DOHH2 (cell line): ENCODE measurements around the gene PRSS8.
A peak's percentile ranks its signal among the peaks of the same experiment; 100 is the strongest.
"Not testable (repeated sequence)": the region's sequence is repeated elsewhere in the genome, so short reads cannot be mapped to it uniquely, and the experiment has no call there.

ENCODE experiments used
- H3F3A ChIP-seq: fragments of 200-600 bp; sonication (generic), shearing (Covaris generic); 2 replicates; pipeline ENCODE4 v1.6.0; 2016; ENCODE audit warnings: antibody characterized with exemption, mild to moderate bottlenecking; ENCODE audit not compliant: control insufficient read depth, insufficient read depth
- H3K27ac ChIP-seq: fragments of 200-600 bp; sonication (generic); 2 replicates; pipeline ENCODE4 v1.5.1; 2014; ENCODE audit warnings: low read depth, mild to moderate bottlenecking, low read length, moderate library complexity
- H3K27me3 ChIP-seq: fragments of 200-600 bp; sonication (generic); 2 replicates; pipeline ENCODE4 v1.6.1; 2014; ENCODE audit warnings: mild to moderate bottlenecking, low read length, mixed read lengths; ENCODE audit not compliant: control insufficient read depth
- H3K36me3 ChIP-seq: fragments of 200-600 bp; sonication (generic); 2 replicates; pipeline ENCODE4 v1.6.1; 2014; ENCODE audit warnings: mild to moderate bottlenecking, low read length, moderate library complexity, mixed read lengths; ENCODE audit not compliant: control insufficient read depth
- H3K4me1 ChIP-seq: fragments of 200-600 bp; sonication (generic); 2 replicates; pipeline ENCODE4 v1.6.1; 2014; ENCODE audit warnings: mild to moderate bottlenecking, low read length, mixed read lengths; ENCODE audit not compliant: control insufficient read depth
- H3K4me2 ChIP-seq: fragments of 200-600 bp; sonication (generic); 2 replicates; pipeline ENCODE4 v1.6.0; 2014; ENCODE audit warnings: mild to moderate bottlenecking, low read length, moderate library complexity
- H3K4me3 ChIP-seq: fragments of 200-600 bp; sonication (generic); 2 replicates; pipeline ENCODE4 v1.5.1; 2014; ENCODE audit warnings: mild to moderate bottlenecking, low read length, mixed read lengths
- H3K79me2 ChIP-seq: fragments of 200-600 bp; sonication (generic); 2 replicates; pipeline ENCODE4 v1.6.1; 2014; ENCODE audit warnings: mild to moderate bottlenecking, low read length, mixed read lengths; ENCODE audit not compliant: control insufficient read depth
- H3K9me2 ChIP-seq: fragments of 200-600 bp; sonication (generic); replicated peaks from 2 replicates; pipeline ENCODE4 v1.6.1; 2014; ENCODE audit warnings: mild to moderate bottlenecking, low read length, mixed read lengths; ENCODE audit not compliant: control insufficient read depth
- H3K9me3 ChIP-seq: fragments of 200-600 bp; sonication (generic); 2 replicates; pipeline ENCODE4 v1.6.1; 2014; ENCODE audit warnings: antibody characterized with exemption, low read length, mixed read lengths; ENCODE audit not compliant: control insufficient read depth, insufficient read depth
- H4K20me1 ChIP-seq: fragments of 200-600 bp; sonication (generic); 2 replicates; pipeline ENCODE4 v1.6.0; 2014; ENCODE audit warnings: low read depth, mild to moderate bottlenecking, antibody characterized with exemption, low read length, moderate library complexity; ENCODE audit not compliant: control insufficient read depth, insufficient read depth
- EZH2phosphoT487 ChIP-seq: fragments of 200-600 bp; sonication (generic); IDR thresholded peaks from 2 replicates; pipeline ENCODE4 v1.6.1; 2017; ENCODE audit warnings: borderline replicate concordance, mild to moderate bottlenecking, antibody characterized with exemption, low read length, moderate library complexity, mixed read lengths
- TF ChIP-seq, protein P1 (sequence below): fragments of 200-600 bp; sonication (generic); IDR thresholded peaks from one replicate; pipeline ENCODE4 v1.5.1; 2014; ENCODE audit warnings: antibody characterized with exemption, mild to moderate bottlenecking, low read depth, low read length; ENCODE audit not compliant: poor library complexity, severe bottlenecking

PRSS8 gene

GRCh38 chr16:31145398-31145990 lies 10.0 kb upstream of the PRSS8 start:
- Histone ChIP-seq H3K4me1 (peaks cover 15% of the 10 kb centered on the region), H3K36me3 (no peaks in the 10 kb centered on the region), H3K4me3 (no peak overlapping the region), H3F3A (no peaks in the 10 kb centered on the region), H3K4me2 (no peak overlapping the region), H4K20me1 (no peaks in the 10 kb centered on the region), H3K27ac (no peak overlapping the region), H3K9me3 (no peaks in the 10 kb centered on the region), H3K27me3 (no peaks in the 10 kb centered on the region), H3K79me2 (no peaks in the 10 kb centered on the region), H3K9me2 (no peaks in the 10 kb centered on the region)
- TF ChIP-seq, protein P1, sequence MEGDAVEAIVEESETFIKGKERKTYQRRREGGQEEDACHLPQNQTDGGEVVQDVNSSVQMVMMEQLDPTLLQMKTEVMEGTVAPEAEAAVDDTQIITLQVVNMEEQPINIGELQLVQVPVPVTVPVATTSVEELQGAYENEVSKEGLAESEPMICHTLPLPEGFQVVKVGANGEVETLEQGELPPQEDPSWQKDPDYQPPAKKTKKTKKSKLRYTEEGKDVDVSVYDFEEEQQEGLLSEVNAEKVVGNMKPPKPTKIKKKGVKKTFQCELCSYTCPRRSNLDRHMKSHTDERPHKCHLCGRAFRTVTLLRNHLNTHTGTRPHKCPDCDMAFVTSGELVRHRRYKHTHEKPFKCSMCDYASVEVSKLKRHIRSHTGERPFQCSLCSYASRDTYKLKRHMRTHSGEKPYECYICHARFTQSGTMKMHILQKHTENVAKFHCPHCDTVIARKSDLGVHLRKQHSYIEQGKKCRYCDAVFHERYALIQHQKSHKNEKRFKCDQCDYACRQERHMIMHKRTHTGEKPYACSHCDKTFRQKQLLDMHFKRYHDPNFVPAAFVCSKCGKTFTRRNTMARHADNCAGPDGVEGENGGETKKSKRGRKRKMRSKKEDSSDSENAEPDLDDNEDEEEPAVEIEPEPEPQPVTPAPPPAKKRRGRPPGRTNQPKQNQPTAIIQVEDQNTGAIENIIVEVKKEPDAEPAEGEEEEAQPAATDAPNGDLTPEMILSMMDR: no peak
- no peak for TF ChIP-seq EZH2phosphoT487

- peaks cover 15% of the 10 kb centered on the region for H3K4me1 ChIP-seq
- not testable (repeated sequence) for H3K27me3 ChIP-seq, H3K79me2 ChIP-seq, H3K4me2 ChIP-seq, H3F3A ChIP-seq, H3K9me3 ChIP-seq, H3K9me2 ChIP-seq, H4K20me1 ChIP-seq, H3K36me3 ChIP-seq, H3K27ac ChIP-seq, H3K4me3 ChIP-seq
Observed at GRCh38 chr16:31144418-31144817, 8.9 kb upstream of the PRSS8 start.

DNA sequence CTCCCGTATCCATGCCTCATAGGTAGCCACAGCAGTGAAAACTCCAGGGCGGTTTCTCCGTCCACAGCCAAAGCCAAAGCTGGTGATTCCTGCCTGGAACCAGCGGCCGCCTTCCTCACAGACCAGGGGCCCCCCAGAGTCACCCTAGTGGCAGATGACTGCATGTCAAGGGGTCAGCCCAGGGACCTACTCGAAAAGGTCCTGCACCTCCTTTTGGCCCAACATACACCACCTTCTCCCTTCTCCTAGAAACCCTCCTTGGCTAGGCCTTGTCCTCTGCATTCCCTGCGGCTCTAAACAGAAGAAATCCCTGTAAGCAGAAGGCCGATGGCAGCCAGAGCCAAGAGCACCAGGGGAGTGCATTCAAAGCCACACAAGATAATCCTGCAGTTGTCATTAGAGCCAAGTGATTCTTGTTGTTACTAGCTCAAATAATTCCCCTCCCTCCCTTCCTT lies 8.2 kb upstream of the PRSS8 start:
- TF ChIP-seq EZH2phosphoT487: no peak
- TF ChIP-seq, protein P1: no peak
- H3K9me2 ChIP-seq: no peaks in the 10 kb centered on the region
- no peak overlapping the region for H3K27ac ChIP-seq
- no peaks in the 10 kb centered on the region for H3K27me3 ChIP-seq
- no peaks in the 10 kb centered on the region for H3F3A ChIP-seq
- no peaks in the 10 kb centered on the region for H4K20me1 ChIP-seq
- no peaks in the 10 kb centered on the region for H3K9me3 ChIP-seq
- peaks cover 15% of the 10 kb centered on the region for H3K4me1 ChIP-seq
- no peak overlapping the region for H3K4me2 ChIP-seq
- no peaks in the 10 kb centered on the region for H3K36me3 ChIP-seq
- no peak overlapping the region for H3K4me3 ChIP-seq
- H3K79me2 ChIP-seq: no peaks in the 10 kb centered on the region

DNA sequence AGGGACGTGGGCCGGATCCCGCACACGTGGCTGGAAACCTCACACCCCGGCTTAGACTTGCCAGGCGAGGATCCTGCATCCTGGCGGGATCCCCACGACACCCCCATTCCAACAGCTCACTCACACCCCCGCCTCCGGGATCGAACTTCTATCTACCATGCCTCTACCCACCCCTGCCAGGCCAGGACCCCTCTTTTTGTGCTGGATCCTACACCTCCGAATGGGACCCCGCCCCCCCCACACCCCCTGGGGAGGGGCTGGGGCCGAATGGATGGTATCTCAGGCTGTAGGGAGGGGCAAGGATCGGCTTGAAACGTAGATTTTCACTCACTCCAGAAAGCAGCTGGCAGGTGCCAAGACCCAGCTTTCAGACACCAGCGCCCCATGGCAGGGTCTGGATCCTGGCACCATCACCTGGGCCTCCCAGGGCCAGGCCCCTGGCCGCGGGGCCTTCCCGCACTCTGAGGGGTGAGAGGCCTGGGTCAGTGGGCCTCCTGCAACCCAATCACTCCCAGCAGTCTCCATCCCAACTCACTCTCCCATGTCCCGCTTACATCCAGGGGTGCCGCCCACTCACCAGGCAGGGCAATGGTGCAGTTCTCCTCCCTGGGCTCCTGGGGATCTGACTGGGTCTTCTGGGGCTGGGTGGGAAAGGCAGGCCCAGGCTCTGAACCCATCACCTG lies 7.6 kb upstream of the PRSS8 start:
- H3K4me2 ChIP-seq: peak overlapping the region; percentile 85
- no peaks in the 10 kb centered on the region for H3K79me2 ChIP-seq
- no peaks in the 10 kb centered on the region for H3F3A ChIP-seq
- H3K4me1 ChIP-seq: peaks cover 15% of the 10 kb centered on the region
- H3K9me2 ChIP-seq: no peaks in the 10 kb centered on the region
- no peaks in the 10 kb centered on the region for H3K36me3 ChIP-seq
- no peaks in the 10 kb centered on the region for H3K27me3 ChIP-seq
- no peaks in the 10 kb centered on the region for H4K20me1 ChIP-seq
- H3K27ac ChIP-seq: no peak overlapping the region
- no peak for TF ChIP-seq EZH2phosphoT487
- TF ChIP-seq, protein P1: no peak
- peak overlapping the region; percentile 72 for H3K4me3 ChIP-seq
- H3K9me3 ChIP-seq: no peaks in the 10 kb centered on the region
